ENCODE data around the gene LAG3.

DNA sequence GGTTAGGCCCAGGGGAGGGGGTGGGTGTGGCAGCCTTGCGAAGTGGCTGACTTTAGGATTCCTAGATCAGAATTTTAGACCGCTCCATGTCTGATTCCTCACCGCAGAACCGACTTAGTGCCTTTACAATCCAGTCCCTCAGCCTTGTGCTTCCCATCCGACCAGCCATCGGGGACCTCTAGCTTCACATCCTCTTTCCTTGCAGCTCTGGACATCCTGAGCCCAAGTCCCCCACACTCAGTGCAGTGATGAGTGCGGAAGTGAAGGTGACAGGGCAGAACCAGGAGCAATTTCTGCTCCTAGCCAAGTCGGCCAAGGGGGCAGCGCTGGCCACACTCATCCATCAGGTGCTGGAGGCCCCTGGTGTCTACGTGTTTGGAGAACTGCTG lies 47.9 kb upstream of the LAG3 start:
- no peak for TF ChIP-seq RFX5 (IDR thresholded peaks at IDR 0.05)
- TF ChIP-seq CTCF (IDR thresholded peaks at IDR 0.05): no peak
- no peak for TF ChIP-seq POLR2A (IDR thresholded peaks at IDR 0.05; ENCODE audit: low read length)
- TF ChIP-seq, protein P1, sequence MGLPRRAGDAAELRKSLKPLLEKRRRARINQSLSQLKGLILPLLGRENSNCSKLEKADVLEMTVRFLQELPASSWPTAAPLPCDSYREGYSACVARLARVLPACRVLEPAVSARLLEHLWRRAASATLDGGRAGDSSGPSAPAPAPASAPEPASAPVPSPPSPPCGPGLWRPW (IDR thresholded peaks at IDR 0.05): no peak
